SK-N-SH treated with all-trans-retinoic acid at 6 μM for 48 hours (cell line): ENCODE results near the gene RGS7.
"Not testable (repeated sequence)": the region's sequence is repeated elsewhere in the genome, so short reads cannot be mapped to it uniquely, and the experiment has no call there.

ENCODE experiments used
- ATAC-seq: fragments of 200-7000 bp; cut with Tn5 transposase; 3 replicates; pipeline ENCODE4 v1.9.1; 2020; ENCODE audit warnings: mild to moderate bottlenecking, moderate library complexity
- ARNTL ChIP-seq: fragments of 450-650 bp; formaldehyde crosslinking; IDR thresholded peaks from 2 replicates; pipeline ENCODE4 v1.5.0; 2020; ENCODE audit warnings: low read depth, mild to moderate bottlenecking, moderate library complexity, borderline replicate concordance
- BACH2 ChIP-seq: fragments of 250-450 bp; sonication (Bioruptor Pico); IDR thresholded peaks from 2 replicates; pipeline ENCODE4 v1.9.0; 2021; ENCODE audit warnings: mild to moderate bottlenecking, borderline replicate concordance
- CREB5 ChIP-seq: fragments of 250-450 bp; sonication (Bioruptor Pico); IDR thresholded peaks from 2 replicates; pipeline ENCODE4 v1.5.1; 2020; ENCODE audit warnings: low read depth, mild to moderate bottlenecking, moderate library complexity
- CSDC2 ChIP-seq: fragments of 250-450 bp; sonication (Bioruptor Pico); IDR thresholded peaks from 2 replicates; pipeline ENCODE4 v1.5.0; 2020; ENCODE audit warnings: mild to moderate bottlenecking, moderate library complexity
- CSRNP3 ChIP-seq: fragments of 250-450 bp; sonication (Bioruptor Pico); IDR thresholded peaks from 2 replicates; pipeline ENCODE4 v1.5.1; 2021; ENCODE audit warnings: mild to moderate bottlenecking, moderate library complexity
- GLIS3 ChIP-seq: fragments of 250-450 bp; sonication (Bioruptor Pico); IDR thresholded peaks from 2 replicates; pipeline ENCODE4 v1.5.0; 2020; ENCODE audit warnings: mild to moderate bottlenecking, moderate library complexity
- ISL1 ChIP-seq: fragments of 250-450 bp; sonication (Bioruptor Pico); IDR thresholded peaks from 2 replicates; pipeline ENCODE4 v2.1.2; 2022; ENCODE audit warnings: mild to moderate bottlenecking, moderate library complexity
- OSR1 ChIP-seq: fragments of 250-450 bp; sonication (Bioruptor Pico); IDR thresholded peaks from 2 replicates; pipeline ENCODE4 v1.8.0; 2022; ENCODE audit warnings: moderate library complexity, mild to moderate bottlenecking, inconsistent platforms
- PATZ1 ChIP-seq: fragments of 250-450 bp; sonication (Bioruptor Pico); IDR thresholded peaks from 2 replicates; pipeline ENCODE4 v1.8.0; 2020; ENCODE audit warnings: mild to moderate bottlenecking, moderate library complexity, borderline replicate concordance
- PPARA ChIP-seq: fragments of 250-450 bp; sonication (Bioruptor Pico); IDR thresholded peaks from 2 replicates; pipeline ENCODE4 v1.5.0; 2020; ENCODE audit warnings: mild to moderate bottlenecking, borderline replicate concordance
- RARB ChIP-seq: fragments of 250-450 bp; sonication (Bioruptor Pico); IDR thresholded peaks from 2 replicates; pipeline ENCODE4 v1.8.0; 2021; ENCODE audit warnings: mild to moderate bottlenecking, moderate library complexity
- SNAI2 ChIP-seq: fragments of 250-450 bp; sonication (Bioruptor Pico); IDR thresholded peaks from 2 replicates; pipeline ENCODE4 v1.5.0; 2020; ENCODE audit warnings: mild to moderate bottlenecking, moderate library complexity
- TCF4 ChIP-seq: fragments of 250-450 bp; sonication (Bioruptor Pico); IDR thresholded peaks from 2 replicates; pipeline ENCODE4 v1.8.0; 2021; ENCODE audit warnings: mild to moderate bottlenecking, moderate library complexity, borderline replicate concordance
- TOX ChIP-seq: fragments of 250-450 bp; sonication (Bioruptor Pico); IDR thresholded peaks from 2 replicates; pipeline ENCODE4 v1.8.0; 2021; ENCODE audit warnings: mild to moderate bottlenecking, moderate library complexity, borderline replicate concordance
- ZC3H10 ChIP-seq: fragments of 250-450 bp; sonication (Bioruptor Pico); IDR thresholded peaks from 2 replicates; pipeline ENCODE4 v1.5.1; 2021; ENCODE audit warnings: mild to moderate bottlenecking, moderate library complexity
- ZFP3 ChIP-seq: fragments of 250-450 bp; sonication (Bioruptor Pico); IDR thresholded peaks from 2 replicates; pipeline ENCODE4 v1.5.0; 2020; ENCODE audit warnings: mild to moderate bottlenecking, moderate library complexity
- ZFP30 ChIP-seq: fragments of 450-650 bp; formaldehyde crosslinking; IDR thresholded peaks from 2 replicates; pipeline ENCODE4 v1.5.0; 2022; ENCODE audit warnings: mild to moderate bottlenecking, moderate library complexity
- ZNF70 ChIP-seq: fragments of 450-650 bp; formaldehyde crosslinking; IDR thresholded peaks from 2 replicates; pipeline ENCODE4 v1.5.0; 2020; ENCODE audit warnings: mild to moderate bottlenecking, moderate library complexity
- ZNF8 ChIP-seq: fragments of 450-650 bp; formaldehyde crosslinking; IDR thresholded peaks from 2 replicates; pipeline ENCODE4 v1.5.0; 2020; ENCODE audit warnings: mild to moderate bottlenecking, moderate library complexity

RGS7 gene

GRCh38 chr1:241221319-241221718, 135.7 kb downstream of the RGS7 start:
- no peak for ATAC-seq
- TF ChIP-seq ZNF70 (CRISPR knock-in tag) (no peak), RARB (CRISPR knock-in tag) (no peak), CSDC2 (CRISPR knock-in tag) (no peak), ZC3H10 (CRISPR knock-in tag) (no peak), CSRNP3 (CRISPR knock-in tag) (no peak), GLIS3 (CRISPR knock-in tag) (no peak), PPARA (CRISPR knock-in tag) (no peak), SNAI2 (CRISPR knock-in tag) (no peak), CREB5 (CRISPR knock-in tag) (no peak), ISL1 (no peak), OSR1 (CRISPR knock-in tag) (no peak)

- ATAC-seq, result not testable (repeated sequence)
These were observed 136.1 kb downstream of the RGS7 start for GRCh38 chr1:241220913-241221312.

GRCh38 chr1:241219449-241219848, 137.6 kb downstream of the RGS7 start:
- ATAC-seq, result no peak

GRCh38 chr1:241217516-241217915, 139.5 kb downstream of the RGS7 start:
- ATAC-seq, result no peak
- TF ChIP-seq CSDC2 (CRISPR knock-in tag), result no peak
- TF ChIP-seq PPARA (CRISPR knock-in tag), result no peak
- no peak for TF ChIP-seq GLIS3 (CRISPR knock-in tag)
- TF ChIP-seq ZC3H10 (CRISPR knock-in tag), result no peak
- no peak for TF ChIP-seq CREB5 (CRISPR knock-in tag)
- TF ChIP-seq ZFP3 (CRISPR knock-in tag), result no peak
- TF ChIP-seq BACH2 (CRISPR knock-in tag), result no peak
- no peak for TF ChIP-seq ISL1
- no peak for TF ChIP-seq CSRNP3 (CRISPR knock-in tag)
- no peak for TF ChIP-seq TOX (CRISPR knock-in tag)
- TF ChIP-seq ZNF70 (CRISPR knock-in tag), result no peak
- TF ChIP-seq OSR1 (CRISPR knock-in tag), result no peak
- no peak for TF ChIP-seq ARNTL (CRISPR knock-in tag)
- TF ChIP-seq TCF4 (CRISPR knock-in tag), result no peak
- TF ChIP-seq ZFP30 (CRISPR knock-in tag), result no peak
- no peak for TF ChIP-seq SNAI2 (CRISPR knock-in tag)

More at GRCh38 chr1:241219449-241219848, 137.6 kb downstream of the RGS7 start:
- TF ChIP-seq ZNF8 (CRISPR knock-in tag) (no peak), ARNTL (CRISPR knock-in tag) (no peak), ZFP30 (CRISPR knock-in tag) (no peak), GLIS3 (CRISPR knock-in tag) (no peak)

- ATAC-seq, result no peak
- TF ChIP-seq TCF4 (CRISPR knock-in tag) (no peak), PPARA (CRISPR knock-in tag) (no peak), ARNTL (CRISPR knock-in tag) (no peak), RARB (CRISPR knock-in tag) (no peak), PATZ1 (CRISPR knock-in tag) (no peak), CREB5 (CRISPR knock-in tag) (no peak), ZNF8 (CRISPR knock-in tag) (no peak), CSRNP3 (CRISPR knock-in tag) (no peak), TOX (CRISPR knock-in tag) (no peak), SNAI2 (CRISPR knock-in tag) (no peak)
These were observed 141.3 kb downstream of the RGS7 start for GRCh38 chr1:241215683-241216082.
